Measurements from ENCODE around the gene ARID1B. TPM values are rescaled to one million over a fixed set of nuclear protein-coding genes. Genes with fewer than 3 reads are reported as not detected.

ARID1B gene
- total and polyA plus RNA-seq, 2 of the 13 experiments (the other 11 are each of a cell fraction or from before 2014, with no cell fraction given), result 20.1 to 32.6 TPM

DNA sequence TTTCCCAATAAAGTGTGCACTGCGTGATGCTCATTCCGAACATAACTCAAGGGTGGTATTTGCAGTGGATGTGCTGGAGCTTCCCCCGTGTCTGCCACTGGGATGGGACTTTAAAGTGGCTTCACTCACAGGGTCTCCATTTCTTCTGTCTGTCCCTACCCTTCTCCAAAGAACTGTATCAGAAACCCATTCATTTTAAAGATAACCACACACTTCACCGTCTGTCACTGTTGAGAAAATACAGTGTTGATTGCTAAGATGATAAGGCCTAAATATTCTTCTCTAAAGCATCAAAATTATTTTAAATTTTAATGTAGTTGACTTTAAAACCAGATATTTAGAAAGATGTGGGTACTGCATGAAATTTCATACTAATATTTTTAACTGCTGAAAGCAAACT lies 384.7 kb downstream of the ARID1B start (continued):
- TF ChIP-seq AKNA (CRISPR knock-in tag; IDR thresholded peaks at IDR 0.05; ENCODE audit: borderline replicate concordance) (no peak), SALL2 (CRISPR knock-in tag; IDR thresholded peaks at IDR 0.05) (no peak), HDAC6 (IDR thresholded peaks at IDR 0.05; ENCODE audit: low read depth, low read length) (no peak), GRHL1 (CRISPR knock-in tag; conservative IDR thresholded peaks at IDR 0.05) (no peak), ZNF792 (CRISPR knock-in tag; IDR thresholded peaks at IDR 0.05) (no peak), ZBTB14 (CRISPR knock-in tag; IDR thresholded peaks at IDR 0.05) (no peak), GLI4 (CRISPR knock-in tag; IDR thresholded peaks at IDR 0.05; ENCODE audit: borderline replicate concordance) (no peak)
- TF ChIP-seq, protein P1, sequence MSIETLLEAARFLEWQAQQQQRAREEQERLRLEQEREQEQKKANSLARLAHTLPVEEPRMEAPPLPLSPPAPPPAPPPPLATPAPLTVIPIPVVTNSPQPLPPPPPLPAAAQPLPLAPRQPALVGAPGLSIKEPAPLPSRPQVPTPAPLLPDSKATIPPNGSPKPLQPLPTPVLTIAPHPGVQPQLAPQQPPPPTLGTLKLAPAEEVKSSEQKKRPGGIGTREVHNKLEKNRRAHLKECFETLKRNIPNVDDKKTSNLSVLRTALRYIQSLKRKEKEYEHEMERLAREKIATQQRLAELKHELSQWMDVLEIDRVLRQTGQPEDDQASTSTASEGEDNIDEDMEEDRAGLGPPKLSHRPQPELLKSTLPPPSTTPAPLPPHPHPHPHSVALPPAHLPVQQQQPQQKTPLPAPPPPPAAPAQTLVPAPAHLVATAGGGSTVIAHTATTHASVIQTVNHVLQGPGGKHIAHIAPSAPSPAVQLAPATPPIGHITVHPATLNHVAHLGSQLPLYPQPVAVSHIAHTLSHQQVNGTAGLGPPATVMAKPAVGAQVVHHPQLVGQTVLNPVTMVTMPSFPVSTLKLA (IDR thresholded peaks at IDR 0.05), result no peak
